Nephron (organoid): ENCODE results near the gene SERPINB3.
"Not testable (repeated sequence)": the region's sequence is repeated elsewhere in the genome, so short reads cannot be mapped to it uniquely, and the experiment has no call there.

ENCODE experiments used
- H3K27ac Mint-ChIP-seq, 3 experiments: 2 replicates each; pipeline ENCODE4 v1.8.0; 2020; ENCODE audit warnings: mixed read lengths in 3 of 3, mild to moderate bottlenecking in 2 of 3, moderate library complexity in 1 of 3
- H3K27me3 Mint-ChIP-seq: 2 replicates; pipeline ENCODE4 v1.8.0; 2021; ENCODE audit warnings: low read depth, mild to moderate bottlenecking, moderate library complexity, mixed read lengths
- H3K36me3 Mint-ChIP-seq: 2 replicates; pipeline ENCODE4 v1.8.0; 2020; ENCODE audit warnings: low read depth, mixed read lengths
- H3K4me1 Mint-ChIP-seq: 2 replicates; pipeline ENCODE4 v1.8.0; 2020; ENCODE audit warnings: mixed read lengths
- H3K4me3 Mint-ChIP-seq, 3 experiments: 2 replicates each; pipeline ENCODE4 v1.8.0; 2020; ENCODE audit warnings: mild to moderate bottlenecking in 3 of 3, mixed read lengths in 3 of 3, moderate library complexity in 2 of 3
- H3K9me3 Mint-ChIP-seq: 2 replicates; pipeline ENCODE4 v1.8.0; 2020; ENCODE audit warnings: mixed read lengths
- TF ChIP-seq, protein P1 (sequence below), 3 experiments: fragments of 200-600 bp; sonication (generic); IDR thresholded peaks; one replicate each; pipeline ENCODE4 v1.5.0; 2021; ENCODE audit warnings: antibody characterized with exemption in 3 of 3; ENCODE audit not compliant: unreplicated experiment in 3 of 3

SERPINB3 gene

DNA sequence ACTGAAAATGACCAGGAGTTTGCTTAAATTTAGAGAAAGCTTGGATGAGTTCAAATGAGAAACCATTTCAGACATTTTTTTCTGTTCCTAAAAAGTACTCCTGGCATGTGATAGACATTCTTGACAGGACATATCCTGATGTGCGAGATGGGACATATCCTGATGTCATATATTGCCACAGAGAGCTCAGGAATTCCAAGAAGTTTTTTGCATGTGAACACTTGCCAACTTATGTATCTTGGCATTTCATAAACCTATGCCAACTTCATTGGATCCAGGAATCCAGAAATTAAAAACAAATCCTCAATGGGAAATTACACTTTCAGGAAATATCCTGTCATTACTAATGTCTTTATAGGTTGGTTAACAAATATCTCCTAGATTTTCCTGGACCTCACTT, 2.9 kb upstream of the SERPINB3 start:
- Mint-ChIP-seq H3K27ac (no peak overlapping the region), H3K4me1 (no peaks in the 10 kb centered on the region), H3K27me3 (no peaks in the 10 kb centered on the region), H3K36me3 (no peaks in the 10 kb centered on the region), H3K9me3 (peaks cover 17% of the 10 kb centered on the region), H3K4me3 (no peak overlapping the region)
- TF ChIP-seq, protein P1, sequence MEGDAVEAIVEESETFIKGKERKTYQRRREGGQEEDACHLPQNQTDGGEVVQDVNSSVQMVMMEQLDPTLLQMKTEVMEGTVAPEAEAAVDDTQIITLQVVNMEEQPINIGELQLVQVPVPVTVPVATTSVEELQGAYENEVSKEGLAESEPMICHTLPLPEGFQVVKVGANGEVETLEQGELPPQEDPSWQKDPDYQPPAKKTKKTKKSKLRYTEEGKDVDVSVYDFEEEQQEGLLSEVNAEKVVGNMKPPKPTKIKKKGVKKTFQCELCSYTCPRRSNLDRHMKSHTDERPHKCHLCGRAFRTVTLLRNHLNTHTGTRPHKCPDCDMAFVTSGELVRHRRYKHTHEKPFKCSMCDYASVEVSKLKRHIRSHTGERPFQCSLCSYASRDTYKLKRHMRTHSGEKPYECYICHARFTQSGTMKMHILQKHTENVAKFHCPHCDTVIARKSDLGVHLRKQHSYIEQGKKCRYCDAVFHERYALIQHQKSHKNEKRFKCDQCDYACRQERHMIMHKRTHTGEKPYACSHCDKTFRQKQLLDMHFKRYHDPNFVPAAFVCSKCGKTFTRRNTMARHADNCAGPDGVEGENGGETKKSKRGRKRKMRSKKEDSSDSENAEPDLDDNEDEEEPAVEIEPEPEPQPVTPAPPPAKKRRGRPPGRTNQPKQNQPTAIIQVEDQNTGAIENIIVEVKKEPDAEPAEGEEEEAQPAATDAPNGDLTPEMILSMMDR (IDR thresholded peaks at IDR 0.05; ENCODE audit: unreplicated experiment in 3 of 3) = no peak

- H3K4me3 Mint-ChIP-seq, H3K36me3 Mint-ChIP-seq, H3K4me1 Mint-ChIP-seq, H3K27ac Mint-ChIP-seq, H3K27me3 Mint-ChIP-seq, H3K9me3 Mint-ChIP-seq: not testable (repeated sequence)
These were observed 2.8 kb downstream of the SERPINB3 start for GRCh38 chr18:63658920-63659319.

GRCh38 chr18:63650271-63650670, 11.4 kb downstream of the SERPINB3 start:
- H3K27ac Mint-ChIP-seq, H3K4me1 Mint-ChIP-seq, H3K36me3 Mint-ChIP-seq, H3K4me3 Mint-ChIP-seq, H3K9me3 Mint-ChIP-seq, H3K27me3 Mint-ChIP-seq: not testable (repeated sequence)

DNA sequence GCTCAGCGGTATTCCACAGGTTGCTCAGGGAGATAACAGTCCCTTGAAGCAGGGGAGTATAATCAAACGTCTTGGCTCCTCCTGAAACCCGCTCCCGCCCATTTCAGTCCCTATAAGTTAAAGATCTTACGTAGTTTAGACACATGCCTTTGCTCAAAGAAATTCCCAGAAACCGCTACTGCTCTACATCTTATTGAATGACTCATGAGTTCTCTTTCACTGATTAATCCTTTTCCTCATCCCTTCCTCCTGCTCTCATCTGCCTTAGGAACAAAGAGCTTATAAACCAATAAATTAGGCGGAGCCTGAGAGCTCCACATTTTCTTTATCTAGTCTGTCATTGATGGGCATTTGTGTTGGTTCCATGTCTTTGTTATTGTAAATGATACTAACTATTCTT, 13.5 kb downstream of the SERPINB3 start:
- Mint-ChIP-seq H3K4me3 (no peak overlapping the region), H3K27ac (no peak overlapping the region), H3K9me3 (no peaks in the 10 kb centered on the region), H3K36me3 (no peaks in the 10 kb centered on the region), H3K4me1 (no peaks in the 10 kb centered on the region), H3K27me3 (peaks cover 5% of the 10 kb centered on the region)
- TF ChIP-seq, protein P1 (IDR thresholded peaks at IDR 0.05; ENCODE audit: unreplicated experiment in 3 of 3) = no peak

DNA sequence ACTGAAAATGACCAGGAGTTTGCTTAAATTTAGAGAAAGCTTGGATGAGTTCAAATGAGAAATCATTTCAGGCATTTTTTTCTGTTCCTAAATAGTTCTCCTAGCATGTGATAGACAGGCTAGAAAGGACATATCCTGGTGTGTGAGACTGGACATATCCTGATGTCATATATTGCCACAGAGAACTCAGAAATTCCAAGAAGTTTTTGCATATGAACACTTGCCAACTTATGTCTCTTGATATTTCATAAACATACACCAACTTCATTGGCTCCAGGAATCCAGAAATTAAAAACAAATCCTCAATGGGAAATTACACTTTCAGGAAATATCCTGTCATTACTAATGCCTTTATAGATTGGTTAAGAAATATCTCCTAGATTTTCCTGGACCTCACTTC, 14.8 kb downstream of the SERPINB3 start:
- Mint-ChIP-seq H3K4me1 (no peaks in the 10 kb centered on the region), H3K27me3 (peaks cover 5% of the 10 kb centered on the region), H3K36me3 (no peaks in the 10 kb centered on the region), H3K27ac (no peak overlapping the region), H3K4me3 (no peak overlapping the region), H3K9me3 (no peaks in the 10 kb centered on the region)
- TF ChIP-seq, protein P1 (IDR thresholded peaks at IDR 0.05; ENCODE audit: unreplicated experiment in 3 of 3) = no peak

DNA sequence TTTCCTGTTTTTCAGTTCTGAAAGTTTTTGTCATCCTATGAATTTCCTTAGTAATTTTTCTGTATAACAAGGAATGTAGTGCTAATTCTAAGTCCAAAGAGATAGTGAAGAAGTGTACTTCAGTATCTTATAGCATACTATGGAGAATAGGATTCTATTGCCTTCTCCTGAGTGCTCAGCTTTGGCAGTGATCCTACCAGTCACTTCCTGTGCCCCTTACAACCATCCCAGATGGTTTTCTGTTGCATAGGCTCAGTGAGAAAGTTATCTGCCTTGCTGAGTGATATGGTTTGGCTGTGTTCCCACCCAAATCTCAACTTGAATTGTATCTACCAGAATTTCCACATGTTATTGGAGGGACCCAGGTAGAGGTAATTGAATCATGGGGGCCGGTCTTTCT, 17.0 kb downstream of the SERPINB3 start:
- not testable (repeated sequence) for H3K9me3 Mint-ChIP-seq, H3K36me3 Mint-ChIP-seq, H3K27ac Mint-ChIP-seq, H3K4me1 Mint-ChIP-seq, H3K27me3 Mint-ChIP-seq, H3K4me3 Mint-ChIP-seq

- not testable (repeated sequence) for H3K9me3 Mint-ChIP-seq, H3K27ac Mint-ChIP-seq, H3K4me3 Mint-ChIP-seq, H3K27me3 Mint-ChIP-seq, H3K4me1 Mint-ChIP-seq, H3K36me3 Mint-ChIP-seq
These were observed 17.6 kb downstream of the SERPINB3 start, which contains the start of gene SERPINB4 for GRCh38 chr18:63644142-63644541. TSS of gene SERPINB4 (minus strand) at chr18:63644256. CDS start at chr18:63643577, 679 bp downstream.

DNA sequence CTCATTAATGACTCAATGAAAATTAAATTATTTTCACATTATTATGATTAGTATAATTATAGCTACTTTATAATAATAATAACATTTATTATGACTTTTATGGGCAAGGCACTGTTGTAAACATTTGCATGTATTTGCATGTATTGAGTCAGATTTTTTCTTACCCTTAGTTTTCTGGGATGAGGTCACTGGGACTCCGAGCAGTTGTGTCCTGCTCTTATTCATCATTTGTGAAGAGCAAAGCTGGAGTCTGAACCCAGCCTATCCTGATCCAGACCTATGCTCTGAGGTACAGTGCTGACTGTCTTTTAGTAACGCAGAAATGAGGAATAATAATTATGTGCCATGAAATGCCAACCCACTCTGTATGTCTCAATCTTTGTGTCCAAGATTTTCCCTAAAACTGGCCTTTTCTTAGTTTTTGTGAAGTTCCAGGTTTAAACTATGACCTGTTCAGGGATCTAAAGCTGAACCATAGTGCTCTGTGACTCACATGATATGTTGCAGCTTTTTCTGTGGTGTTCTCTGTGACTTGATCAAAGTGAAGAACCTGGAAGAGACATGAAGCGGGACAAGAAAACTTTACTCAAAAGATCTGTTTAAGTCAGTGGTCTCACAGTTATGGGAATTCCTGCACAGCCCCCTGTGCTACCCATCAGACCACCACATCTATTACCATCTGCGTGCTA, 18.9 kb downstream of the SERPINB3 start:
- H3K4me3 Mint-ChIP-seq, H3K4me1 Mint-ChIP-seq, H3K9me3 Mint-ChIP-seq, H3K36me3 Mint-ChIP-seq, H3K27ac Mint-ChIP-seq, H3K27me3 Mint-ChIP-seq: not testable (repeated sequence)

DNA sequence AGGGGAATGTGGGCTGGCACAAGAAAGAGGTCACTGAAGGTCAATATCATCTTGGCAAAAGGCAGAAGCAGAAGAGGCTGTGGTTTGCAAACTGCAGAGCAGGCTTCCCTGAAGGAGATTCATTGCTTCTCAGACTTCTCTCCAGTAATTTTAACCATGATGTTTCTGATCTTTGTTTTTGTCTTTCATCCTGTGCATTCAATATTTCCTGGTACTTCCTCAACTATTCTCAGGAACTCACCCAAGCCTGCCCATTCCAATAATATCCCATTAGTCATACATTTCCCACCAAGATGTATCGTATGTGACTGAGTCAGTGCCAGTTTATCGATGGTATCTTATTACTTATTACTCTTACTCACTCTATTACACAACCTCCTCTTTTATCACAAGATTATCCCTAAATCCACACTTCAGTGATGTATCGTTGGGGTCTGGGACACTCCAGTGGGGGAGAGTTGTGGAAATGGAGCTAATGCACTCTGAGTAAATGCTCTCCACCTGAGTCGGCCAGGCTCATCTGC, 20.5 kb downstream of the SERPINB3 start:
- not testable (repeated sequence) for H3K36me3 Mint-ChIP-seq, H3K27me3 Mint-ChIP-seq, H3K9me3 Mint-ChIP-seq, H3K27ac Mint-ChIP-seq, H3K4me3 Mint-ChIP-seq, H3K4me1 Mint-ChIP-seq
